Mucosa of gallbladder (tissue), 1 donor: ENCODE results near the gene BAD. TPM values are rescaled to one million over a fixed set of nuclear protein-coding genes. Genes with fewer than 3 reads are reported as not detected.

ENCODE experiments used
- DNase-seq: peaks from one replicate; pipeline ENCODE4 v3.0.0-alpha.2; 2020; ENCODE audit warnings: low spot score
- total RNA-seq: library from RNA; stranded (reverse); gene quantifications from one replicate; pipeline ENCODE4 v1.2.1, GENCODE V29; 2021
- donor health status: DM: no; HTN: no; CAD: no.

BAD gene
- total RNA-seq, 1 donor from 2014 or later, result 112 TPM

DNA sequence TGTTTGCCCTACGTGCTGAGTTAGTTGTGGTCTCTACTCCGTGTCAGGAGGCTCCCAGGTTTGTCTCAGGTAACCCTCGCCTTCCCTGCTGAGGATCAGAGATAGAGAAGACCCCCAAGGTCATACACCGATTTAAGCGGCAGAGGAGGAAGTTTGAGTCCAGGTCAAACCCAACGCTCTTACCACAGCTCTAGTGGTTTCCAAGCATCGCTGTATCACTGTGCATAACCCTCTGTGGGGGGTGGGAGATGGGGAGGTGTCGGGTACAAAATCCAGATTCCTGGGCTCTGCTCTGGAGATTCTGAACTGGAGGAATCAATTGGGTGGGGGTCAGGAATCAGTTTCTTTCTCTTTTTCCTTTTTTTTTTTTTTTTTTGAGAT lies 53.5 kb downstream of the BAD start:
- no peak for DNase-seq

DNA sequence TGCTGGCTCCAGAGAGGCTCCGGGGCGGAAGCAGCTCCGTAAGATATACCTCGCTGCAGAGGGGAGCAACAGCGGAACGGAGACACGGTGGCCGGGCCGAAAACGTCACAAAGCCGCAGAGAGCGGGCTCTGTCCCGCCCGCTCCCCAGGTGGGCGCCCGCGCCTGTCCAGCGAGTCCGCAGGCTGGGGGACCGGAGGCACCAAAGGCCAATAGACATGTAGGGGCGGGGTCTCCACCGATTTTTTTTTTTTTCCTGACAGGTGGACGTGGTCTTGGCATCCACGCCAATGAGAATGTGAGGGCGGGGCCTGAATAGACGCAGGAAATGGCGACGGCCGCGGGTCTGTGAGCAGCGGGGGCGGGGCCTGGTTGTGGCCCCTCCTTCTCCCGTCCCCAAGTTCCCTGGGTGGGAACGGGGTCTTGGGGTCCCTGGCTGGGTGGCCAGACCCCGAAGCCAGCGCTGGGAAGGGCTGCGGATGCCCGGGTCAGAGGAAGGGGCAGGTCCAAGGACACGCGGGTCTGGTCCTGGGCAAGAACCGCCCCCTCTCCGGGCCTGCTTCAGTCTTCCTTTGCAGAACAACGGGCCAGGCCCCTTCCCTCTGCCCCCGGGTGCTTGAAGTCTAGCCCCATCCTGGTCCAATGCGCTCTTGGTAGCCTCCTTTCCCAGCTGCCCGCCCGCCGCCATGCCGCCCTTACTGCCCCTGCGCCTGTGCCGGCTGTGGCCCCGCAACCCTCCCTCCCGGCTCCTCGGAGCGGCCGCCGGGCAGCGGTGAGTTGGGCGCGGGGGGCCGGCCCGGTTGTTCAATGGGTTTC lies 54.1 kb downstream of the BAD start, which contains the start of gene DNAJC4:
DNAJC4 (plus strand) TSS at position 378 of the 814 bp plus-strand sequence; CDS start at position 685, 307 bp downstream.
- peak; percentile 92 for DNase-seq

DNA sequence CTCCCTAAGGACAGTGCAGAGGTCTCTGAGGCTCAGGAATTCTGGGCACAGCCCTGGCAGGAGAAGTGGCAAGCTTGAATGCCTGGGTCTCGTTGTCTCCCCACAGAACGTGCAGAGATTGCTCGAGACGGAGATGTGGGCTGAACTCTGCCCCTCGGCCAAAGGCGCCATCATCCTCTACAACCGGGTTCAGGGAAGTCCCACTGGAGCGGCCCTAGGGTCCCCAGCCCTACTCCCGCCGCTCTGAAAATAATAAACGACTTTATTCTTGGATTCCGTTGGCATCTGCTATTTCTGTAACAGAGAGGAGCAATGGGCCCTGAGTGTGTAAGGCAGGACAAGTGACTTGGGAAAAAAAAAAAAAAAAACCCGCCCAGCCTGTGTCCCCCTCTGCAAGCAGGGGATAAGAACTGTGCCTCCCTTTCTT lies 54.7 kb downstream of the BAD start:
- DNase-seq, result no peak

DNA sequence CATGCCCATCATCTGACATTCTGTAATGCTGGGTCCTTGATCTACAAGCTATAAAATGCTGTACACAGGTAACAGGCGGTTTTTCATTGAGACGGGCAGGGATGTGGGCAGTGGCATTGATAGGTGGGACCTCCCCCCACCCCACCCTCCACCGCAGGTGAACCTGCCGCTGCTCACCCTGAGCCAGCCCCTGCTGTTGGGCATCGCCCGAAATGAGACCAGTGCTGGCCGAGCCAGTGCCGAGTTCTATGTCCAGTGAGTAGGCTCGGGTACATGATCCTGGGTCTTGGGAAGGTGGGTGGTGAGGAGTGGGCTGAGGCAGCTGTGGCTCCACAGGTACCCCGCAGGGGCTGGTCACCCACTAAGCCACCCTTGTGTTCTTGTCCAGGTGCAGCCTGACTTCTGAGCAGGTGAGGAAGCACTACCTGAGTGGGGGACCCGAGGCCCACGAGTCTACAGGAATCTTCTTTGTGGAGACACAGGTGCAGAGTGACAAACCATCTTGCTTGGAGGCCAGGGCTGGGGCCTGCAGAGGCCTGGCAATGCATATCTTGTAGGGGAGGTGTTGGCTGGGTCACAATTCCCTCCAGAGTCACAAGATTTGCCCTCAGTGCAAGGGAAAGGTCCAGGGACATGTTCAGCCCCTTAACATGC lies 55.2 kb downstream of the BAD start:
- DNase-seq, result no peak

DNA sequence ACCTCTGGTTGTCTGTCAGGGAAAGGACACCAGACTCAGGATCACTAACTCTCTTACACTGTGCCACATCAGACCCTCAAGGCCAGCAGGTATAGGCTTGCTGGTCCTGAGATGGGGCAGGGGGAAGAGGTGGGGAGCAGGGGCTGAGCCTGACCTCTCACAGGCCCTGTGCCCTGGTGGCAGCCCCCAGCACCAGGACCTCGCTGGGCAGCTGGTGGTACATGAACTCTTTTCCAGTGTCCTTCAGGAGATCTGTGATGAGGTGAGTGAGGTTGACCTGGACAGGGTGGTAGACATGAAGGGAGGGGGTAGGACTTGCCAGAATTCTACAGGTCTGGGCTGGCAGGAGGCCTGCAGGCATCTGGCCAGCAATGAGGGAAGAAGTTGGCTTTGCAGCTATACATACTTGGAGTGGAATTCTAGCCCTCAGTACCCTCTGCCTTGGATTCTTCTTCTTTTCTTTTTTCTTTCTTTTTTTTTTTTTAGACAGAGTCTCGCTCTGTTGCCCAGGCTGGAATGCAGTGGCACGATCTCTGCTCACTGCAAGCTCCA lies 57.0 kb downstream of the BAD start:
- no peak for DNase-seq

DNA sequence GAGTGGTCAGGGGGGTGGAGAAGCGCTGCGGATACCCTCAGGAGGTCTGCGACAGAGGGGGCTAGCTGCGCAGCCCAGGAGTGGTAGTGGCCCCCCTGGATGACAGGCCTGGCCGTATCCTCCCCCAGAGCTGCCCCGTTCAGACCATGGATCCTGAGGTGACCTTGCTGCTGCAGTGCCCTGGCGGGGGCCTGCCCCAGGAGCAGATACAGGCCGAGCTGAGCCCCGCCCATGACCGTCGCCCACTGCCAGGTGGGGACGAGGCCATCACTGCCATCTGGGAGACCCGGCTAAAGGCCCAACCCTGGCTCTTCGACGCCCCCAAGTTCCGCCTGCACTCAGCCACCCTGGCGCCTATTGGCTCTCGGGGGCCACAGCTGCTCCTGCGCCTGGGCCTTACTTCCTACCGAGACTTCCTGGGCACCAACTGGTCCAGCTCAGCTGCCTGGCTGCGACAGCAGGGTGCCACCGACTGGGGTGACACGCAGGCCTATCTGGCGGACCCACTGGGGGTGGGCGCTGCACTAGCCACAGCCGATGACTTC lies 57.9 kb downstream of the BAD start:
- no peak for DNase-seq

DNA sequence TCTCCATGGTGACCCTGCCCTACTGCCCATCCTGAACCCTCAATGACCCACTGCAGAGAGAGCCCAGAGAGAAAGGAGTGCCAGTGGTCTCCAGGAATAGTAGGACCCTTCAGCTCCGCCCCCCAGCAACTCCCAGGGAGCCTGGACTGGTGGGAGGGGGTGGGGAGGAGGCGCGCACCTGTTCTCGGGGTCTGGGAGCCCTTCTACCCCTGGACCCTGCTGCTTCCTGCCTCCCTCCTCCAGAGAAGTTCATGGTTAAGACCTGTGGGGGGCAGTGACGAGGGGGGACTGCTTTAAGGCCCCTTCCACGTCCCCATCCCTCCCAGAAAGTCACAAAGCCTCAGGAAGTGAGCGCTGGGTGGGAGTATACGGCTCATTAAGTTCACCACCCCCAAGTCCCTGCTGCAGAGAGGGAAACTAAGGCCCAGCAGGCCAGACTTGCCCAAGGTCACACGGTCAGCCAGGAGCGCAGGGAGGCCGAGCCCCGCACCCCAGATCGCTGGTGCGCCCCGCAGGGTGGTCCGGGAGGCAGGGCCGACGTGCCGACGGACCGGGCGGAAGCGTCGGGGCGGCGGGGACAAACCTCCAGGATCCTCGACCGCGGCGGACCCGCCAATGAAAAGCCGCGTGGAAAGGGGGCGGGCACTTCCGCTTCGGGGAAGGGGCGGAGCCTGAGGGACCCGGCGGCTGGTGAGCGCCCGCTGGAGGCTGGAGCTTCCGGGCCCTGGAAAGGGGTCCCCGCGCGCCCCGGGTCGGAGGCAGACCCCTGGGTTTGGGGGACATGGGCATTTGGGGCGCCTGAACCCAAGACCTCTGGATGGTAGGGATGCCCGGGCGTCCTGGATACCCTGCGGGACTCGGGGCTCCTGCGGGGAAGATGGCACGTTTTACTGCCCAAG lies 58.6 kb downstream of the BAD start, which contains the start of the genes NUDT22 and TRPT1:
NUDT22 (plus strand) TSS at position 667 of the 899 bp plus-strand sequence. CDS start 379 bp downstream, outside the sequence.
TRPT1 (minus strand) TSS at position 579 of the 899 bp plus-strand sequence; CDS start at position 253, 326 bp downstream.
- DNase-seq, result peak; percentile 92

DNA sequence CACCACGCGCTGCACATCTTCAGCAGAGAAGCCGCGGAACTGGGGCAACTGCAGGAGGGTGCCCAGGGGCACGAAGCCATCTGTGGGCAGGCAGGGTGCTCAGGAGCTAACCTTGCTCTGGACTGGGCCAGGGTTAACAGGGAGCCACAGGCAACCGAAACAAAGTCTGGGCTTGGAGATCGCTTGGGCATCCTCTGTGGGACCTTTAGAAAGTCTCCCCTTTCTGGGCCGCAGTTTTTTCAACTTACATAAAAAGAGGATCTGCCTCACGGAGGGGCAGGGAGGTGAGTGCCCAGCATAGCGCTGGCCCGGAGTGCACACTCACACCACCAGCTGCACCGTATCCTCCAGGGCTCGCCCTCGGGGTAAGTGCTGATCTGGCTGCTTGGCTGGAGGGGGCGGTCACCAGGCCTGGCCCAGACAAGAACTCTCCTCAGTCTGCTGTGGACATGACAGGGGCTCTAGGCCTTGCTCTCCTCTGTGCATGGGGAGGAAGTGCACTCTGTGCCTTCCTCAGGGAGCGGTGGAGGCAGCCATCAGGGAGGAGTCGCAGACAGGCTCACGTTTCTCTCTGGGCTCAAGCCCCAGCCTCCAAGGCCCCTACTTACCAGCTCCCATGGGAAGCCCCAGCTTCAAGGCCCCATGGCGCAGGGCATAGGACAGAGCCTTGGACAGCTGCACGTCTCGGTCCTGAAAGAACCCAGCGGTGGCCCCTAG lies 59.4 kb downstream of the BAD start:
- DNase-seq, result no peak

DNA sequence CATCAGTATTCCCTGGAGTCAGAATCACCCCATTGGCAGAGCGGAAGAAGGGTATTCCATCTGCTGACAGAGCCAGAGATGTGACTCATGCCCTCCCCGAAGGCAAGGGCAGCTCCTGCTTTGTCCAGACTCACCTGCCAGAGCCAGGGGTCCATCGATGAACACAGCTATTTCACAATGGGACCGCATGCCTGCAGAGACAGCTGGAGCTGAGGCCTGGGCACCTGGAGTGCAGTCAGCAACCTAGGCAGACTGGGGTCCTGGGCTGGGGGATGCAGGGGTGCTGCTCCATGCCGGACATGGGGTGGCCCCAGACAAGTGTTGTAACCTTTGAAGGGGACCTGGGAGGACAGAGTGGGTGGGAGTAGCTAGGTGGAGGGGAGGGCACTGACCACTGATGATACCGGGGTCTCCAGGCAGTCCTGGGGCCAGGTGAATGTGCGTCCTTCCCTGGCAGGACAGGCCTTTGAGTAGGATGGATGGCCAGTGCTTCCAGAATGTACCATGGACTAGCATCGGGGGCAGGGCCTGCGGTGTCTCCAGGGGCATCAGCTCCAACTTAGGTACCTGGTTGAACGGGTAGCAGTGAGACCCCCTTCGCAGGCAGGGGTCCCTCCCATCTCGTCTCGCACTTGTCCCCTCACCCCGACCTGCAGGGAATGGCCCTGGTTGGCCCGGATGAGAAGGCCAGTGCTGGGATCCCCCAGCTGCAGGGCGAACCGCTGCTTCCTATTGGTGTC lies 60.1 kb downstream of the BAD start:
- DNase-seq, result no peak

DNA sequence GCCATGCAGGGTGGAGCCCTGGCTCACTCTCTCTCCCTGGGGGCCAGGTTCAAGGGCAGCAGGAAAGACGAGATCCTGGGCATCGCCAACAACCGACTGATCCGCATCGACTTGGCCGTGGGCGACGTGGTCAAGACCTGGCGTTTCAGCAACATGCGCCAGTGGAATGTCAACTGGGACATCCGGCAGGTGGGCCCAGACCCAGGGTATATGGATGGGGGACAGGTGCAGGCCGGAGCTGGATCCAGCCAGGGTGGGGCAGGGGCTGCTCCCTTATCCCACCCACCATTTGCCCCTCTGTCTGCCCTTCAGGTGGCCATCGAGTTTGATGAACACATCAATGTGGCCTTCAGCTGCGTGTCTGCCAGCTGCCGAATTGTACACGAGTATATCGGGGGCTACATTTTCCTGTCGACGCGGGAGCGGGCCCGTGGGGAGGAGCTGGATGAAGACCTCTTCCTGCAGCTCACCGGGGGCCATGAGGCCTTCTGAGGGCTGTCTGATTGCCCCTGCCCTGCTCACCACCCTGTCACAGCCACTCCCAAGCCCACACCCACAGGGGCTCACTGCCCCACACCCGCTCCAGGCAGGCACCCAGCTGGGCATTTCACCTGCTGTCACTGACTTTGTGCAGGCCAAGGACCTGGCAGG lies 61.3 kb downstream of the BAD start:
- DNase-seq, result no peak

DNA sequence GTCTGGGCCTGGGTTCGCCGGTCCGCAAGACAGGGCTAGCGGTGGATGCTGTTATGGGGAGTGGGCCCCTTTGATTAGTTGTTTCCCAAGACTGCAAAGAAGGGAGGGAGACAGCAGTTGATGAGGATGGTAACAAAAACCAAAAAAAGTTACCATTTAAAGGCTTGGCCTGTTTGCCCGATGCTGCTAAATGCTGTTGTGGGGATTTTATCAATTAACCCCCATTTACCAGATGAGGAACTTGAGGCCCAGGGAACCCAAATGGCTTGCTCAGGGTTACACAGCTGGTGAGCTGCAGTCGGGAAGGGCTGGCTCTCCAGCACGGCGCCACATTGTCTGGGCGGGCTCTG lies 61.8 kb downstream of the BAD start:
- no peak for DNase-seq

DNA sequence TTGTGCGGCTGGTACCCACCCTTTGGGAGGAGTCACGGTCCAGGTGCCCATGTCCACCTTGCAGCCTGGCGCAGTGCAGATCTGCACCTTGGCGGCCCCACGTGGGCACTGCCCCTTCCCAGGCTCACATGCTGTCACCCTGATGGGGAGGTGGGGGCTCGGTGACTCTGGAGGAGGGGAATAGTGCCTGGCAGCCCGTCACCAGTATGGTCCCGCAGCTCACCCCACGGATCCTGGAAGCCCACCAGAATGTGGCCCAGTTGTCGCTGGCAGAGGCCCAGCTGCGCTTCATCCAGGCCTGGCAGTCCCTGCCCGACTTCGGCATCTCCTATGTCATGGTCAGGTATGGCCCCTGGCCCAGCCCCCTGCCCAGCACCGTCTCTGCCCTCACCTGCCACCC lies 63.7 kb downstream of the BAD start:
- no peak for DNase-seq

DNA sequence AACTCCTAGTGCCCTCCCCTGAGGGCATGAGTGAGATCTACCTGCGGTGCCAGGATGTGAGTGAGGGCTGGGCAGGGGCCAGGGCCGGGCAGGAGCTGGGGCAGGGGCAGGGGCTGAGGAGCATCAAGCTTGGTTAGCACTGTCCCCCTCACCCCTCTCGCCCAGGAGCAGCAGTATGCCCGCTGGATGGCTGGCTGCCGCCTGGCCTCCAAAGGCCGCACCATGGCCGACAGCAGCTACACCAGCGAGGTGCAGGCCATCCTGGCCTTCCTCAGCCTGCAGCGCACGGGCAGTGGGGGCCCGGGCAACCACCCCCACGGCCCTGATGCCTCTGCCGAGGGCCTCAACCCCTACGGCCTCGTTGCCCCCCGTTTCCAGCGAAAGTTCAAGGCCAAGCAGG lies 64.2 kb downstream of the BAD start:
- DNase-seq, result no peak

Other genes starting within 250 kb of the BAD start
- gene FLRT1, start 248.7 kb downstream of the BAD start, total RNA-seq, result 3.8 TPM
- gene MACROD1, start 118.6 kb downstream of the BAD start, total RNA-seq, result 19.3 TPM
- 115 TPM for gene STIP1, start 98.5 kb downstream of the BAD start, total RNA-seq
- 21.7 TPM for gene FERMT3, start 77.9 kb downstream of the BAD start, total RNA-seq
- gene TRPT1, start 58.5 kb downstream of the BAD start, total RNA-seq, result 47.4 TPM
- gene NUDT22, start 58.4 kb downstream of the BAD start, total RNA-seq, result 78.6 TPM
- 62.7 TPM for gene DNAJC4, start 54.1 kb downstream of the BAD start, total RNA-seq
- 104 TPM for gene VEGFB, start 50.1 kb downstream of the BAD start, total RNA-seq
- gene FKBP2, start 43.6 kb downstream of the BAD start, total RNA-seq, result 120 TPM
- 74.7 TPM for gene PPP1R14B, start 37.7 kb downstream of the BAD start, total RNA-seq
- 42.4 TPM for gene PLCB3, start 33.1 kb downstream of the BAD start, total RNA-seq
- 105 TPM for gene GPR137, start 1.2 kb upstream of the BAD start, total RNA-seq
- not detected for gene KCNK4, start 6.6 kb upstream of the BAD start, total RNA-seq
- gene CATSPERZ, start 15.7 kb upstream of the BAD start, total RNA-seq, result 0.29 TPM
- 97.7 TPM for gene ESRRA, start 20.9 kb upstream of the BAD start, total RNA-seq
- 126 TPM for gene TRMT112, start 32.9 kb upstream of the BAD start, total RNA-seq
- gene PRDX5, start 33.5 kb upstream of the BAD start, total RNA-seq, result 202 TPM
- gene CCDC88B, start 55.5 kb upstream of the BAD start, total RNA-seq, result 25.8 TPM
- 33.0 TPM for gene RPS6KA4, start 74.5 kb upstream of the BAD start, total RNA-seq